Upper lobe of right lung (tissue), 1 donor: ENCODE results near the gene LRRN3. TPM values are rescaled to one million over a fixed set of nuclear protein-coding genes. Genes with fewer than 3 reads are reported as not detected.

ENCODE experiments used
- ATAC-seq: fragments of 200-7000 bp; cut with Tn5 transposase; one replicate; pipeline ENCODE4 v1.9.1; 2020; ENCODE audit warnings: mild to moderate bottlenecking, moderate library complexity
- DNase-seq: peaks from one replicate; pipeline ENCODE4 v3.0.0-alpha.2; 2020
- H3K27ac ChIP-seq: fragments of 200-600 bp; one replicate; pipeline ENCODE4 v1.8.0; 2022
- H3K27me3 ChIP-seq: fragments of 200-600 bp; one replicate; pipeline ENCODE4 v1.8.0; 2022; ENCODE audit warnings: mild to moderate bottlenecking
- H3K36me3 ChIP-seq: fragments of 200-600 bp; one replicate; pipeline ENCODE4 v1.8.0; 2022
- H3K4me1 ChIP-seq: fragments of 200-600 bp; one replicate; pipeline ENCODE4 v1.8.0; 2022
- H3K4me3 ChIP-seq: fragments of 200-600 bp; one replicate; pipeline ENCODE4 v1.8.0; 2022; ENCODE audit warnings: mild to moderate bottlenecking
- H3K9me3 ChIP-seq: fragments of 200-600 bp; one replicate; pipeline ENCODE4 v1.8.0; 2022
- CTCF ChIP-seq: fragments of 200-600 bp; IDR thresholded peaks from one replicate; pipeline ENCODE4 v1.8.0; 2022; ENCODE audit warnings: antibody characterized with exemption
- intact Hi-C: fragments of 100-400 bp; cut with DNase I; formaldehyde crosslinking; loops from one replicate; pipeline ENCODE4 v1.11.0; 2022
- total RNA-seq: library from RNA; stranded (reverse); fragmentation: NEBNext Ultra II Directional; extraction: Animal tissue kit (Norgen Biotek cat#: 25700); gene quantifications from one replicate; pipeline ENCODE4 v1.2.1, GENCODE V29; 2021
- donor health status: DM: no; HTN: yes; CAD: no; lungs with severe emphysema.

Gene LRRN3
- total RNA-seq, 1 donor from 2014 or later, result 8.9 TPM

- Histone ChIP-seq H3K4me1 (no peaks in the 10 kb centered on the region), H3K9me3 (no peaks in the 10 kb centered on the region), H3K4me3 (no peak overlapping the region), H3K36me3 (no peaks in the 10 kb centered on the region), H3K27ac (no peak overlapping the region), H3K27me3 (no peaks in the 10 kb centered on the region)
- DNase-seq, result no peak
- no peak for TF ChIP-seq CTCF
- intact Hi-C loops, result no loop called here
- no peak for ATAC-seq
These were observed 33.9 kb upstream of the LRRN3 start for GRCh38 chr7:111057066-111057465.

- intact Hi-C loops, result no loop called here
- DNase-seq, result no peak
These were observed 31.1 kb upstream of the LRRN3 start for GRCh38 chr7:111059833-111060232.

GRCh38 chr7:111063166-111063565 lies 27.8 kb upstream of the LRRN3 start:
- ATAC-seq, result no peak
- Histone ChIP-seq H3K36me3 (no peaks in the 10 kb centered on the region), H3K9me3 (no peaks in the 10 kb centered on the region), H3K4me1 (no peaks in the 10 kb centered on the region), H3K4me3 (no peak overlapping the region), H3K27ac (no peak overlapping the region), H3K27me3 (no peaks in the 10 kb centered on the region)
- no peak for TF ChIP-seq CTCF
- no peak for DNase-seq
- intact Hi-C loops, result no loop called here

More at GRCh38 chr7:111059833-111060232, 31.1 kb upstream of the LRRN3 start:
- H3K36me3 ChIP-seq, result no peaks in the 10 kb centered on the region
- TF ChIP-seq CTCF, result no peak
- H3K4me3 ChIP-seq, result no peak overlapping the region
- H3K9me3 ChIP-seq, result no peaks in the 10 kb centered on the region
- no peak overlapping the region for H3K27ac ChIP-seq
- no peaks in the 10 kb centered on the region for H3K4me1 ChIP-seq
- no peak for ATAC-seq
- H3K27me3 ChIP-seq, result no peaks in the 10 kb centered on the region

GRCh38 chr7:111067251-111067650 lies 23.7 kb upstream of the LRRN3 start:
- Histone ChIP-seq H3K27ac (no peak overlapping the region), H3K4me1 (no peaks in the 10 kb centered on the region), H3K9me3 (no peaks in the 10 kb centered on the region), H3K4me3 (no peak overlapping the region), H3K36me3 (no peaks in the 10 kb centered on the region), H3K27me3 (no peaks in the 10 kb centered on the region)
- intact Hi-C loops, result no loop called here
- ATAC-seq (no peak), DNase-seq (no peak)
- TF ChIP-seq CTCF, result no peak

DNA sequence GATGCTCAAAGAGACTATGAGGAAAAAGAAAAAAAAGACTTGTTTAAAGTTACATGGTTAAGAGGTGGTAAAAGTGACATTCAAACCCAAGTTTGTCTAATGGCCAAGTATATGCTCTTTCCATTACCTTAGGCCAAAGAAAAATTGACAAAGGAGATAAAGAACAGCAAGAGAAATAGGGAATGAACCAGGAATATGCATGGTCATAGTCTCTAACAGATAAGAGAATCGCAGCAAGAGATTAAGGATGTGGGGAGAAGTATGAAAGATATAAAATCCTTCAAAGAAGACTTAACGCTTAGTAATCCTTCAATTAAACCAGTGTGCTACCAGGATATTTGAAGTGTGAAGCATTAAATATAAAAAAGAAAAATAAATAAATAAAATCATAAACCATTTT lies 23.2 kb upstream of the LRRN3 start:
- no peak for TF ChIP-seq CTCF
- DNase-seq (no peak), ATAC-seq (no peak)
- intact Hi-C loops, result no loop called here
- H3K27ac ChIP-seq, result no peak overlapping the region
- H3K4me3 ChIP-seq, result no peak overlapping the region
- H3K4me1 ChIP-seq, result no peaks in the 10 kb centered on the region
- H3K36me3 ChIP-seq, result no peaks in the 10 kb centered on the region
- no peaks in the 10 kb centered on the region for H3K9me3 ChIP-seq
- H3K27me3 ChIP-seq, result no peaks in the 10 kb centered on the region

GRCh38 chr7:111068618-111069017 lies 22.3 kb upstream of the LRRN3 start:
- no peaks in the 10 kb centered on the region for H3K4me1 ChIP-seq
- intact Hi-C loops, result no loop called here
- H3K27ac ChIP-seq, result no peak overlapping the region
- ATAC-seq (no peak), DNase-seq (no peak)
- TF ChIP-seq CTCF, result no peak
- no peaks in the 10 kb centered on the region for H3K36me3 ChIP-seq
- H3K4me3 ChIP-seq, result no peak overlapping the region
- no peaks in the 10 kb centered on the region for H3K9me3 ChIP-seq
- no peaks in the 10 kb centered on the region for H3K27me3 ChIP-seq
